HPDE6-E6E7 (cell line): Measurements from ENCODE around the gene ATP9A.

Source experiments
- DNase-seq: peaks from one replicate; pipeline ENCODE4 v3.0.0; 2011; ENCODE audit warnings: missing footprints; ENCODE audit errors: extremely low spot score

ATP9A gene

DNA sequence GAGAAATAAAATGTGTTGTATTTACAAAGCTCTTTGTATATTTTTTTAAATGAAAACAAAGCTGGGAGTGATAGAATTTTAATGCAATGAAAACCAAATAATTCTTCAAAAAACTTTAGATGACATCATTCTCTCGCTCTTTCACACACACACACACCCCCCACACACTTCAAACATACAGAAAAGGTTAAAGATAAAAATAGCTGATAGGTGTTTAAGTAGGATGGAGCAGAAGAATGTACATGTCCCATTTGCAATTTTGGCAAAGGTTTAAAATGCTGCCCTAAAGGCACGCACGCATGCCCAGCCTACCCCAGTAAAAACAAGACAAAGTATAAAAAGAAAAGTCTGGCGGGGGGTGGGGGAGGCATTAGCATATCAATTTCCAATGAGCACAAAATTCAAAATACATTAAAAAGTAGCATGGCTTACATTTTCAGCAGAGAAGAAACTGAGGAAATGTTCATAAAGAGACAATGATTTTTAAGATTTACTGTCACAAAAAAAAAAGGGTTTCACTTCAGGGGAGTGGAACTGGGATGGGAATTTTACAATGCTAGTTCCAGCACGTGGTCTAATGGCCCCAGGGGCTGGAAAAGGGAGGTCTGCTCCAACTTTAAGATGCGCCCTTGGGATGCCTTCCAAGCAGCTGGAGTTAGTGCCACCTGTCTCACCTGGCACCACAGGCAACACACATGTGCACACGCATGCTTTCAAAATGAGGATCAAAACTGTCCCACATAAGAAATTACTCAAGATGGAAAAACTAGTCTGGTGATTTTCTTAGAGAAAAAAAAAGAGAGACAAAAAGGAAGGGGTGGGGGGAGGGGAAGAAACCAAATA lies 170.6 kb downstream of the ATP9A start:
- no peak for DNase-seq

DNA sequence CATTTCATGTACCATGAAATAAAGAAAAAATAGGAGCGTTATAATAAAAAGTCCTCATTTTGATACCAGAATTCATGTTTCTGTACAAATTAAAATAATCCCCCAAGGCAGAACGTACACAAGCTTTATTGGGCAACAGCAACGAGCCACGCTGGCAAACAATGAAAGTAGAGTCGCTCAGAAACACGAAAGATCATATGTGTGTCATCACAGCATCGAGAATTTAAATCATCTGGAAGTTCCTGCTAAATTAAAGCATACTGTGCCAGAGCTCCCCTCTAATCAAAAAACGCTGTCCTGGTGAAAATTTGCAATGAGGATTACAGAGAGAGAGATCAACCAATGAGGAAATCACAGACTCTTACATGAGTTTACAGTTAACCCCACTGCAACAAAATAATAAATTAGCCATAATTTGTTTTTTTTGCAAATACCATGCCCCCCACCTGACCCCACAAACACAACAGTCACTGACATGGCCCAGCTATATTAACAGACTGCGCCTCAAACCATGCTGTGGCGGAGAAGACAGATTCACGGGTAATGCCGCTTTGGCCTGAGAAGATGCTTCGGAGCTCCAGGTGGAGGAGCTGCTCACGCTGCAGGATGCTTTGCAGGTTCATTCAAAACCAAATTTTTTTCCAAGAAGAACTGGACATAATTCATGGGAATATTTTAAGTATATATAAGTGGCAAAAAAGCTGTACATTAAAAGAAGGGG lies 171.4 kb downstream of the ATP9A start:
- no peak for DNase-seq

DNA sequence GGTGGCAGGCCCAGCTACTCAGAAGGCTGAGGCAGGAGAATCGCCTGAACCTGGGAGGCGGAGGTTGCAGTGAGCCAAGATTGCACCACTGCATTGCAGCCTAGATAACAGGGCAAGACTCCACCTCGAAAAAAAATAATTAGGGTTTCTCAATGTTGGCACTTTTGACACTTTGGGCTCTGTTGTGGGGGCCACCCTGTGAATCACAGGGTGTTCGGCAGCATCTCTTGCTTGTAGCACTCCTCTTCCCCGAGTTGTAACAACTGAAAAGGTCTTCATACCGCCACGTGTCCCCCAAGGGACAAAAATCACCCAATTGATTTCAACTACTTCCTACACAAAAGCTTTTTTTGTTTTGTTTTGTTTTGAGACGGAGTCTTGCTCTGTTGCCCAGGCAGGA lies 172.4 kb downstream of the ATP9A start:
- DNase-seq, result no peak

DNA sequence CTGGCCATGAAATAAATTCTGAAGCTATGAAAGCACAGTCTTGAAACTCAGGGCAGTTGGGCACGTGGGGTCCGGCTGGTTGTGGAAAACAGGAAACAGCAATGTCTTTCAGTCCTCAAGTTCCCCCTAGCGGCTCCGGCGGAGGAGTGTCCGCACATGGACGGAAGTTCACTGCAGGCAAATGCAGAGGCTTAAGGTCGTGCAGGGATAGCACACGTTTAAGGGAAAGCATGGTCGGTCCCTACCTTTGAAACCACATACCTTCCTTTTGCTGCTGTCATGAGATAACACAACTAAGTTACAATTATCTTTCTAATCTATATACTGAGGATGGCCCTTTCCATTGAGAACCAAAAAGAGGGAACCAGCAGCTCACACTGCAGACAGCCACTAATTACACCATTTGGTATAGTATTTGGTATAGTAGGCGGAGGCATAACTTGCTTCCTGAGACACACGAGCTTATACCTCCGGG lies 173.1 kb downstream of the ATP9A start:
- DNase-seq, result peak; percentile 98

DNA sequence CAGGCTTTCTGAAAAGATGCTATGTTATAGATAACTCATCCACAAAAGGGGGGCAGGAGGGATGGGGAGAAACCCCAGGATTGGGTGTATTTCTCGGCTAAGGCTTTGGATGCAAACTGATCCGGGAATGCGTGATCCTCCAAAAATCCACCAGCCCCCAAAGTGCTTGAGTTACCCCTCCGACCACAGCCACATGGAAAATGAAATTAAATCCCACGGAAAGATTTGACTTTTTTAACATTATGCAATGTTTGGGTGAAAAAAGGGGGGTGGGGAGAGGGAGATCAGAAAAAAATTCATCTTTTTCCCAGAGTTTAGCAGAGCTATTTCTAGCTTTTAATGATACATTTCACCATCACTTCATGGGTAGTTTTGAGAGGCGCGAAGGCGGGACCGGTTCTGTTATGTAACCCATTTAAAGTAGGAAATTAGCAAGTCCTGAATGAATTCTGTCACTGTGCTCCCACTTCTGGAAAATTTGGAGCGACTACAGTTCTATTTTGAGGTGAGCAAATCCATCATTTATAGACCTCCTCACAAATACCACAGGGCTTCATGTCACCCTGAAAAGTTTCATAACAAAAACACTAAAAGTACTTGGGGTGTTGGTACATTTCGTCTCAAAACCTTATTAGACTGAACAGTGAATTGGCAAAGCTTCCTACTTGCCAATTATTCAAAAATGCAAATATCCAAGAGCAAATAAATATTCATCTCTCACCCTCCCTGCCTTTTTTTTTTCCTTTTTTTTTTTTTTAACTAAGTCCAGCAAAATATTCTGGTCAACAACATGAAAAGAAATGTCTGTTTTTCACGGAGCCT lies 173.7 kb downstream of the ATP9A start:
- no peak for DNase-seq

DNA sequence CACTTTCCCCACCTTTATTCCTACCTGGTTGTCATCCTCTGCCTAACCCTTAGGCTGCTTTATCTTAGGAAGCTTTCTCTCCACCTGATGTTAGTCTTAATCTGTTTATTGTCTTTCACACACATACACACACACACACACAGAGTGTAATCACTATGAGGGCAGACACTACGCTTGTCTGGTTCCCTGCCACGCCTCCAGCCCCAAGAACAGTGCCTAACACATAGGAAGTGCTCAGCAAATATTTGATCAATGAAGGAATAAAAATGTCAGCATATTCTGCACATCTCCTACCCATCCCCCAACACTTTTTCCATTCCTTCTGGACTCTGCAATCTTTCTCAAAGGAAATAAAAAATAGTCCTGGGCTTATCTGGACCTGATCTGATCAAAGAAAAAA lies 174.6 kb downstream of the ATP9A start:
- DNase-seq, result no peak

DNA sequence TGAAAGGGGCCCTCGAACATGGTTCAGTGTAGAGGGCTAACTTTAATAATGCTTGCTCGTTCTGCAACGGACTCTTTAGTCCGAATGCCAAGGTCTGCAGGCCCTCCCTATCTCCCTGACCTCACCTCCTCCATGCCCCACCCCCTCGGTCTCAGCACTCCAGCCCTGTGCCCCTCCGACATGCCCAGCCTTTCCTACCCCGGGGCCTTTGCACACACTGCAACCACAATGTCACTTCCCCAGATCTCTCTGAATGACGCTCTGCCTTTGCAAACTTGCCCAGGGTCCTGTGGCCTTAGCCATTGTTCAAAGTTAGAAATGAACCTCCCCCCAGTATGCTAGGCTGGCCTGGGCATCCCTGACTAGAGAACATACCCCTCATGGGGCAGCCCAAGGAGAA lies 175.6 kb downstream of the ATP9A start:
- no peak for DNase-seq

DNA sequence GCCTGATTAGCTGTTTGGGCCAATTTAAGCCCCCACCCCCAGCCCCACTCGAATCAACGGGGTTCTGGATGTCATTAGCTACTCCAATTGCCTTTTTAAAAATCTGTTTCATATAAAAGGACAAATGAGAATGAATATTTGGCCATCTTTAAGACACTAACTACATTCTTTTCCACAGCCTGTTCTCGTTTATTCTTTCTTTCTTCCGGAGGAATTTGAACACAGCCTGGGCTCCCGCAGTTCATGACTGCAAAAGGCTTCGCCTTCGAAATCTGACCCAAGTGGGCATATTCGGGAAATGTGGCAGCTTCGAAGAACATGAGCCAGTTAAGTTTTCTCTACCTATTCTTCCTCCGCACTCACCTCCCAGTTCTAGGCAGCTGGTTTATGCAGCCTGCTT lies 176.3 kb downstream of the ATP9A start:
- DNase-seq, result no peak

DNA sequence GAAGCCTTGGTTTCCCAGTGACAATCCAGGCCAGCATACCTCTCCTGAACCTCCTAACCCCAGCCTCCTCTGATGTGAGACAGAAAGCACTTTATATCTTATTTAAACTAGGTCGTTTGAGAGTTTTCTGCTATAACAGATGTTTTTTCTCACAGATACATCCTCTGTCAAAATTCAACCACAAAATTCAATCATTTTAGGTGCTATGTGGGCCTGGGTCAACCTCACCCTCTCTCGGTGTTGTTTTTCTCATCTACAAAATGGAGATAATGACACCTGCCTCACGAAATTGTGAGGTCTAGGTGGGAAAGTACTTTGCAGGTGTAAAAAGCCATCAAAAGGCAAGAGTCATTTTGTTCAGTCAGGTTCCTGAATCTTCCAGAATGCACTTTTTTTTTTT lies 179.4 kb downstream of the ATP9A start:
- no peak for DNase-seq

DNA sequence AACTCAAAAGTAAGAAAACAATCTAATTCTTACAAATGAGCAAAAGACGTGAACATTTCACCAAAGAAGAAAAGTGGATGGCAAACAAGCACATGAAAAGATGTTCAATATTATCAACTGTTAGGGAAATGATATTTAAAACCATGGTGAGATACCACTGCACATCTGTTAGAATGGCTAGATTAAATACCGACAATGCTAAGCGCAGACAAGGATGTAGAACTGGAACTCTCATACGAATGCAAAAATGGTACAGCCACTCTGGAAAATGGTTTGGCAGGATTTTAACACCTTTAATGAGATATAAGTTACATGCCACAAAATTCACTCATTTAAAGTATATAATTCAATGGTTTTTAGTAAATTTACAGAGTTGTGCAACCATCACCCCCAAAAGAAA lies 181.0 kb downstream of the ATP9A start:
- no peak for DNase-seq

DNA sequence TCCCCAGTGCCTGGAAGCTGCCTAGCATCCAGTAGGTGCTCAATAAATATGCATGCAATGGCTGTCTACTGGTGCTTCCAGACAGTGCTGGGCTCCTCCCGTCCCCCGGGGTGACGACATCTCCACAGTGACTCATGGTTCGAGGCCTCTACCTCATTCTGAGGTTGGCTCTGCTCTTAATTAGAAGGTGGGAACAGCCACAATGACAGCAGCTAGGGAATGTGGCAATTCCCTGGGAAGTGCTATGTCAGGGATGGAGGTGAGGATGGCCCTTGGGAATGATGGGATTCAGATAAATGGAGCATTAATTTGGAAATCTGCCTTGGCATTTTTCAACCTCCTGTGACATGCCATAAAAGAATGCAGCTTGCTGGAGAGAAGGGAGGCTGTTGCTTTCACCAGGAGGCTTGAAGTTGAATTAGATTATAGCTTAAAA lies 182.2 kb downstream of the ATP9A start:
- no peak for DNase-seq

DNA sequence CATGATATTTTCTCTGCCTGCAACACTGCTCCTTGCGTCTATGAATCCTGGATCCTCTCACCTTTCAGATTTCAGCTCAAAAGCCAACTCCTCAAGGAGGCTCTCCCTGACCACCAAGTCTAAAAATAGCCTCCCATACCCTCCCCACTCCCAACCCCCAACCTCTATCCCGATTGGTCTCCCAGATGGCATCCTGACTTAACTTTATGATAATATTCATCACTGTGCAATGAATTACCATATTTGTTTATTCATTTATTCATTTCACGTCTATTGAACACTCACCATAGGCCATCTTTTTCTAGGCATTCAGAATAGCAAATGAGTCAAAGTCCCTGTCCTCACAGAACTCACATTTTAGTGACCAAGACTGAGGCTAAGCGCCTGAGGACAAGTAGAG lies 183.0 kb downstream of the ATP9A start:
- DNase-seq, result no peak

DNA sequence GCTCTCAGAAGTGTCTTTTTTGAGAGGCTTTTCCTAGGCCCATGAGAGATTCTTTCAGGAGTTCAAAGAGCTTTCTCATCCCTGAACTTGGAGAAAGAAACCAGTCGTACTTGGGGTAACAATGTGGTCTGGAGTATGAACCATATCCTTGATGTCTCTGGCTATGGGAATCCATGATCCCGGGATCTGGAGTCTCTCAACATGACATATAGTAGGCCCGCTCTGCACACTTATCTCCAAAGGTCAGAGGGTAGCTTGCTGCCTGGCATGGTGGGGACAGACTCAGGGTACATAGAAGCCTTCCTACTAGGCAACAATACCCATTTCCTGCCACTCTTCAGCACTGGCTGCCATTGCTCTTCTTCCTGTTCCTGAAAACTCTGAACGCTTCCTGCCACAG lies 183.5 kb downstream of the ATP9A start:
- DNase-seq, result no peak

DNA sequence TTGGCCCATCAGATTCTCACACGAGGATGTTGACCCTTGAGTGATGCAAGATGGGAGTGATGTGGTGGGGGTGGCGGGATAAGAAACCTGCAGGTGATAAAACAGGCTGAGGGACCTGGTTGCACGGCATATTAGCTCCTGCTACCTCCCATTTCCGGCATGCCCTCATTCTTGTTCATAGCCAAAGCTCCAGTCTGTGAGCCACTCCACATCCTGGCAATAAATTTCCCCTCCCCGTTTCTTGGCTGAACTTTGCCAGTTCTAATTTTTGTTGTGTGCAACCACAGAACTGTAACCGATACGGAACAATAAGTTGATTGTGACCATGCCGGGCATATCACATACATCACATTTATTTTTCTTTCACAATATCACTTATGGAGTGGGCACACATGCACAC lies 184.1 kb downstream of the ATP9A start:
- DNase-seq, result no peak

DNA sequence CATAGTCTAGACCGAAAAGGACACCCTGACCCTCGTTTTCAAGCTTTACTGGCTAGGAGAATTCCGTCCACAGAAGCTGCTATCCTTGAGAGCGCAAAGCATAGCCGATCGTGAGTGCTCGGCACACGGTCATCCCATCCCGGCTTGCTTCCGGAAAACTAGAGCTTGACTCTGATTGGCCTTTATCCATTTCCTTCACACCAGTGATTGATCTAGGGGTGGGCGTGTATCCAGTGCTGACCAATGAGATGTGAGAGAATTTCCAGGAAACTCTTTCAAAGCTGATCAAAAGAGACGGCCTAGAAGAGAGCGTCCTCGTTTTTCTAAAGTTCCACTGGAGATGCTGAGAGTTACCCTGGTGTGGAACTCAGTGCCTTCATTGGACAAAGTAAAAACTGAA lies 184.7 kb downstream of the ATP9A start:
- DNase-seq, result no peak

DNA sequence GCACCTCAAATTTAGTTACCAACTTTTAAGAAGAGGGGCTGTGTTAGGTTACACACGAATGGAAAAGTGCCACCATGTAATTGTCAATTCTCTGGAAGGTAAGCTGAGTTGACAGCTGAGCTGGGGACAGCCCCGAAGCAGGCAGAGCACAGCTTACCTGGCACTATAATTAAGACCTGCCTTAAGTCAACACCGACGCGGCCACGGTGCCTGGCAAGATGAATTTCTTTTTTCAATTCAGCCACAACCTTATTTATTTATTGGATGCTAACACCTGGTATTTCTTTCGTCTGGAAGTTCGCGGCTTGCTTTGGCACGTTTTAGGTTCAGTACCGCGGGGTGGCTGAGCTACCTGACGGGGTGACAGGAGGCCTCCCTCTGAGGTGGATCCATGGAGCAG lies 185.1 kb downstream of the ATP9A start:
- DNase-seq, result no peak

DNA sequence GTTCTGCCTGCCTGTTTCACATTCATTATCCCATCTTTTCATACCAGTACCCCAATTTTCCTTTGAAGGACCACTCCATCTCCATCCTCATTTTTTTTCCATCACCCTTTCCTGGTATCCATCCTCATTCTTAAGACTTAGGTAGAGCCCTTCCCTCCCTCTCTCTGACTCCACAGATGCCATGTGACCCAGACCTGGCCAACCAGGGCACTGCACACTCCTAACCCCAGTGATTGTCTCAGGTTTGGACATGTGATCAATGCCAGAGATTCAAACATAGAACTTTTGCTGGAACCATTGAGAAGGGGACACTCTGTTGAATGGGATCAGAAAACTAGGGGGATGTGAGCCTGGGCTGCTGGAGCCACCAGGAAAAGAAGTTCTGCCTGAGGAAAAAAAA lies 186.6 kb downstream of the ATP9A start:
- no peak for DNase-seq

DNA sequence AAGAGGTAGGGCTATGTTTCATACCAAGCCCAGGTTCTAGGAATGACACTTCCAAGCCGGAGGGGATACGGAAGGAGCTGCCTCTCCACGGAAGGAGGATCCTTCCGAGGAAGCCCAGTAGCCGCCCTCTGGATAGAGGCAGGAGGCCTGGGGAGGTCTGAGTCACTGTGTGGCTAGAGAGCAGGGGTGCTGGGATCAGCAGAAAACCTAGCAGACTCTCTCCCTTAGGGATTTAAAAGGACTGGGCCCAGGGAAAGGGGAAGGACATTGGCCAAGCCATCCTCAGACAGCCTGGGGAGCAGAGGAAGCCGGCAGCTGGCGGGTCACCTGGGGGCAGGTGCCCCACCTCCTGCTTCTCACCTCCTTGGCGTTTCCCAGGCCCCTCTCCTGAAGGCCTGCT lies 189.1 kb downstream of the ATP9A start:
- DNase-seq, result no peak

DNA sequence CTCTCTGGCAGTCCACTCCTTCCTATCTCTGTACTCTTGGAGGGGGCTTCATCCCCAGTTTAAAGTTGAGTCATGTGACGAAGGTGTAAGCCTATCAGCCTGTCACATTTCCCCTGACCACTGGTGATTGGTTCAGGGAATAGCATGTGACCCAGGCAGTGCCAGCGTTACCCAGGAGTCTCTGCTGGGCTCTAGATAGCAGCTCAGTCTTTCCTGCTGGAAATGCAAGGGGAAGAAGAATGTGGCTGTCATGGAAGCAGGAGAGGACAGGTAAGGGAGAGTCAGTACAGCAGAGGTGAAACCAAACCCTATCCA lies 190.1 kb downstream of the ATP9A start:
- DNase-seq, result no peak

DNA sequence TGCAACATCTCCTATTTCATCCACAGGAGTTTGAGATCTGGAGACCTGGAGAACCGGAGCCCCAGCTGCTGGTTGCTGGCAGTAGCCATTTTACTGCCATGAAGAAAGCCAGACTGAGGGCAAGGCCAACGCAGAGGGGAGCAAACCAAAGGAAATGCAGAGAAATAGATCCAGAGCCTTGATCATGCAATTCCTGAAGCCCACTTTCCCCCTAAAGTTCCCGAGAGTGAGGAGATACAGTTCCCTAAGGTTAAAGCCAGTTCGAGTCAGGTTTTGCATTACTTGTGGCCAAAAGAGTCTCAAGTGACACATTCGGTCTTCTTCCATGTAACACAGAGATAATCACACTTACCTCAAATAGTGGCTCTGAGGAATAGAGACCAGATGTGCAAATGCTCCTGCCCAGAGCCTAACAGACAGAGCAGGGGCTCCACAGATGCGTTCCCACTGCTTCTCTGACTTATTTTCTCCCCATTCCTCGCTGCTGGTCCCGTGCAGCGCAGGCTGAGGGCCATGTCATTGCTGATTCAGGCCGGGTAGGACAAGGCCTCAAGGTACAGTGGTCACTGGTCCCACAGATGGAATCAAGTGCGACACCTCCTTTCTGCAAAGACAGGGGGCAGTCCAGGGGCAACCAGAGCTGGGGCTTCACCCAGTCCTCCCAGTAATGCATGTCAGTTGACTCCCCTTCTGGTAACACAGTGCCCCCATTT lies 190.6 kb downstream of the ATP9A start:
- no peak for DNase-seq

DNA sequence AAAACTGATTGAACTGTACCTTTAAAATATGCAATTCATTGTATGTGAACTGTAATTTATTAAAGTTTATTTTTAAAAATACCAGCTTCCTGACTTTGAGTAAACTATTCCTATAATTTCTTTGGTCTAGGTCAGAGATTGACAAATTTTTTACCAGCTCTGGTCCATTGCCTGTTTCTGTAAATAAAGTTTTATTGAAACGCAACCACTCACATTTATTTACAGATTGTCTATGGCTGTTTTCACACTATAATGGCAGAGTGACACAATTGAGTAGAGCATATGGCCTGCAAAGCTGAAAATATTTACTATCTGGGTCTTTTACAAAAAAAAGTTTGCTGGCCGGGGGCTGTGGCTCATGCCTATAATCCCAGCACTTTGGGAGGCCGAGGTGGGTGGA lies 192.7 kb downstream of the ATP9A start:
- DNase-seq, result no peak
